GM19239 (cell line): ENCODE results near the gene CHMP1B.
"Not testable (repeated sequence)": the region's sequence is repeated elsewhere in the genome, so short reads cannot be mapped to it uniquely, and the experiment has no call there.

Experiments used
- DNase-seq: peaks from one replicate; pipeline ENCODE4 v3.0.0; 2011; ENCODE audit warnings: low spot score; ENCODE audit not compliant: insufficient read length
- FAIRE-seq: peaks from 2 replicates; lab custom pipeline; 2011; peaks lifted over from hg19 to GRCh38; lab: Jason Lieb, UNC

CHMP1B gene

GRCh38 chr18:11891737-11892136 is 40.5 kb downstream of the CHMP1B start:
- no peak for FAIRE-seq
- no peak for DNase-seq

GRCh38 chr18:11892438-11892837 is 41.2 kb downstream of the CHMP1B start:
- not testable (repeated sequence) for FAIRE-seq, DNase-seq

GRCh38 chr18:11897781-11898180 is 46.6 kb downstream of the CHMP1B start:
- FAIRE-seq (no peak), DNase-seq (no peak)

GRCh38 chr18:11899063-11899462 is 47.9 kb downstream of the CHMP1B start:
- no peak for DNase-seq

GRCh38 chr18:11901826-11902438 is 50.7 kb downstream of the CHMP1B start:
- FAIRE-seq (no peak), DNase-seq (no peak)

More at GRCh38 chr18:11899063-11899462, 47.9 kb downstream of the CHMP1B start:
- FAIRE-seq = no peak

- DNase-seq = no peak
- no peak for FAIRE-seq
Measured at GRCh38 chr18:11902522-11903292, 51.5 kb downstream of the CHMP1B start.
